ENCODE measurements around the gene GAL3ST2. TPM values are rescaled to one million over a fixed set of nuclear protein-coding genes. Genes with fewer than 3 reads are reported as not detected.

Gene GAL3ST2
- total and polyA plus RNA-seq, 2 of the 8 experiments (the other 6 are each of a cell fraction or from before 2014, with no cell fraction given), result not detected

DNA sequence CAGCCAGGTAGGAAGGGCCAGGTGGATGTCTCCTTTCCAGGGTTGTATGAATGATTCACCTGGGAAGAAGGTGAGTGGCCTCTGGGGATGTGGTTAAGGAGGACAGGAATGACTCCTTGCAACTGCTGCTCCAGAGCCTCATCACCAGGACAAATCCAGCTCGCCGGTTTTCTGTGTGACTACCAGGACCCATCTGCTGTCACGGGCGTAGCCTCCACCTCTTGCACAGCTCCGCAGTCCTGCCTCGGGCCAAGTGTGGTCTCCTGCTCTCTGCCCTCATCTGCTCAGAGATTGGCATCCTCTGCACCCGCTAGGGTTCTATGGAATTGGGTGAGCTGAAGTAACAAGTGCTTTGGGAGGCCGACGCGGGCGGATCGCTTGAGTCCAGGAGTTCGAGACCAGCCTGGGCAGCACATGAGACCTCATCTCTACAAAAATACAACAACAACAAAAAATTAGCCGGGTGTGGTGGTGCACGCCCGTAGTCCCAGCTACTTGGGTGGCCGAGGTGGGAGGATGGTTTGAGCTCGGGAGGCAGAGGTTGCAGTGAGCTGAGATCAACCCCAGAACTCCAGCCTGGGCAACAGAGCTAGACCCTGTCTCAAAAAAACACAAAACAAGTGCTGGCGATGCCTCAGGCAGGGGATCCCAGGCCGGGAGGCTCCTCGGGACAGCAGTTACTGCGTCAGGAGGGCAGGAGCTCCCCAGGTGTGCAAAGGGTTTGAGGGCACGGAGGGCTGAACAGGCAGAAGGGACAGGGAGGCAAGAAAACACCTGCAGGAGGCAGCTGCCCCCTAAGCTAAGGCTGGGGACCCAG is 43.0 kb upstream of the GAL3ST2 start:
- DNase-seq (ENCODE audit: low read depth in 1 of 2, low spot score in 2 of 2) (no peak), FAIRE-seq (no peak)
- Histone ChIP-seq H3K79me1 (ENCODE audit: low read depth, low read length) (peaks cover 2% of the 10 kb centered on the region; the same call in 1 of the 2 replicates), H2AFZ (ENCODE audit: low read length) (0 out of 2 replicates have a peak overlapping the region, but pooled peaks have one; percentile 61), H3K4me1 (replicated peaks in 1 of 4; ENCODE audit: control insufficient read depth in 3 of 4, insufficient read depth in 4 of 4, low read length in 3 of 4) (peaks cover 0 to 6% (median 0%) of the 10 kb centered on the region in 4 experiments; a peak in 2 of 7 replicates), H2BK15ac (ENCODE audit: low read length) (no peak overlapping the region), H3K79me2 (ENCODE audit: control insufficient read depth in 1 of 2, insufficient read depth in 2 of 2, low read length in 2 of 2) (no peaks in the 10 kb centered on the region), H3K4me2 (ENCODE audit: insufficient read depth in 1 of 2, low read depth in 2 of 2, low read length in 2 of 2) (peak overlapping the region; percentile 72 to 73), H3K27me3 (replicated peaks in 1 of 4; ENCODE audit: control insufficient read depth in 3 of 4, extremely low read depth in 1 of 4, insufficient read depth in 3 of 4, low read length in 3 of 4) (peaks cover 0 to 4% (median 3%) of the 10 kb centered on the region in 4 experiments; a peak in 4 of 7 replicates), H2BK5ac (ENCODE audit: low read depth, low read length) (no peak overlapping the region), H3K23me2 (ENCODE audit: low read depth, low read length) (peaks cover 12% of the 10 kb centered on the region; the same call in 1 of the 2 replicates), H4K91ac (replicated peaks; ENCODE audit: insufficient read length, low read length) (no peak overlapping the region), H4K20me1 (replicated peaks in 1 of 2; ENCODE audit: control insufficient read depth in 1 of 2, insufficient read depth in 2 of 2, low read length in 2 of 2) (peaks cover 0 to 5% of the 10 kb centered on the region in 2 experiments), H3K56ac (replicated peaks; ENCODE audit: insufficient read length, low read depth, low read length) (no peak overlapping the region), H3K27ac (ENCODE audit: low read depth, low read length) (no peak overlapping the region), H3K14ac (ENCODE audit: insufficient read length) (no peak overlapping the region), H2AK5ac (ENCODE audit: low read depth, low read length) (peak overlapping the region; percentile 70; the same call in 1 of the 2 replicates), H3K18ac (ENCODE audit: extremely low read depth, low read length) (peak overlapping the region; percentile 32; the same call in 1 of the 2 replicates), H3K4me3 (ENCODE audit: extremely low read depth in 1 of 4, insufficient read depth in 2 of 4, low read depth in 3 of 4, low read length in 4 of 4) (peak overlapping the region; percentile 46 to 94 (median 64)), H2BK12ac (ENCODE audit: low read depth, low read length) (no peak overlapping the region), H3K36me3 (ENCODE audit: control insufficient read depth in 2 of 4, insufficient read depth in 4 of 4, low read length in 3 of 4) (no peaks in the 10 kb centered on the region), H2BK20ac (ENCODE audit: low read length) (peak overlapping the region; percentile 32; the same call in 1 of the 2 replicates), H4K5ac (ENCODE audit: insufficient read length, low read depth, low read length) (no peak overlapping the region), H3K9ac (replicated peaks in 1 of 4; ENCODE audit: extremely low read depth in 1 of 4, low read depth in 3 of 4, low read length in 3 of 4) (no peak overlapping the region; a peak in 1 of 7 replicates), H3K9me3 (ENCODE audit: insufficient read depth in 2 of 2, low read depth in 1 of 2, low read length in 1 of 2) (no peaks in the 10 kb centered on the region), H4K8ac (ENCODE audit: extremely low read depth, insufficient read depth, low read length) (0 out of 2 replicates have a peak overlapping the region, but pooled peaks have one; percentile 62), H3K4ac (replicated peaks; ENCODE audit: insufficient read length, low read depth, low read length) (peak overlapping the region; percentile 13), H3K23ac (ENCODE audit: insufficient read length) (no peak overlapping the region), H2BK120ac (replicated peaks; ENCODE audit: low read depth, low read length) (no peak overlapping the region)
- 84% methylated on average over 22 of the region's 23 CpGs; no CpG with 5 or more reads in 1 of the 2 experiments for WGBS, 2 experiments (ENCODE audit: extremely low coverage in 1 of 2, insufficient coverage in 1 of 2, insufficient read length in 1 of 2, insufficient replicate concordance in 2 of 2, low coverage in 1 of 2, low lambda C conversion rate in 2 of 2, missing lambda C conversion rate in 1 of 2)
- ChIA-PET POLR2A (ENCODE audit: partially characterized antibody) (interaction anchor here (0.7 to 10.7 kb wide), 7 partner anchors 8 to 96 kb away, joined by 3 to 64 read pairs (median 3); partner anchors contain the start of genes ATG4B, ING5 and THAP4), CTCF (ENCODE audit: partially characterized antibody) (interaction anchor here (0.8 to 4.0 kb wide), 19 partner anchors 9 to 195 kb away, joined by 3 to 28 read pairs (median 4); partner anchors contain the start of genes DTYMK and ING5)
- no peak for TF ChIP-seq HDAC2 (IDR thresholded peaks at IDR 0.05; ENCODE audit: borderline replicate concordance in 1 of 2, low read depth in 2 of 2, low read length in 2 of 2)
- no peak for TF ChIP-seq TAF1 (IDR thresholded peaks at IDR 0.05; ENCODE audit: low read depth, low read length)
- TF ChIP-seq EP300 (IDR thresholded peaks at IDR 0.05; ENCODE audit: borderline replicate concordance in 1 of 2, low read depth in 2 of 2, low read length in 2 of 2), result no peak
- no peak for TF ChIP-seq TCF12 (IDR thresholded peaks at IDR 0.05; ENCODE audit: low read depth, low read length)
- TF ChIP-seq, protein P1, sequence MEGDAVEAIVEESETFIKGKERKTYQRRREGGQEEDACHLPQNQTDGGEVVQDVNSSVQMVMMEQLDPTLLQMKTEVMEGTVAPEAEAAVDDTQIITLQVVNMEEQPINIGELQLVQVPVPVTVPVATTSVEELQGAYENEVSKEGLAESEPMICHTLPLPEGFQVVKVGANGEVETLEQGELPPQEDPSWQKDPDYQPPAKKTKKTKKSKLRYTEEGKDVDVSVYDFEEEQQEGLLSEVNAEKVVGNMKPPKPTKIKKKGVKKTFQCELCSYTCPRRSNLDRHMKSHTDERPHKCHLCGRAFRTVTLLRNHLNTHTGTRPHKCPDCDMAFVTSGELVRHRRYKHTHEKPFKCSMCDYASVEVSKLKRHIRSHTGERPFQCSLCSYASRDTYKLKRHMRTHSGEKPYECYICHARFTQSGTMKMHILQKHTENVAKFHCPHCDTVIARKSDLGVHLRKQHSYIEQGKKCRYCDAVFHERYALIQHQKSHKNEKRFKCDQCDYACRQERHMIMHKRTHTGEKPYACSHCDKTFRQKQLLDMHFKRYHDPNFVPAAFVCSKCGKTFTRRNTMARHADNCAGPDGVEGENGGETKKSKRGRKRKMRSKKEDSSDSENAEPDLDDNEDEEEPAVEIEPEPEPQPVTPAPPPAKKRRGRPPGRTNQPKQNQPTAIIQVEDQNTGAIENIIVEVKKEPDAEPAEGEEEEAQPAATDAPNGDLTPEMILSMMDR (IDR thresholded peaks at IDR 0.05; ENCODE audit: control extremely low read depth in 1 of 3, insufficient read depth in 1 of 3, low read depth in 1 of 3, low read length in 3 of 3), result no peak
- TF ChIP-seq TBP (IDR thresholded peaks at IDR 0.05; ENCODE audit: low read depth, low read length), result no peak
- TF ChIP-seq SAP30 (IDR thresholded peaks at IDR 0.05; ENCODE audit: insufficient read depth, insufficient replicate concordance, low read length), result no peak

Data from H1 (cell line).